Measurements from ENCODE around the gene COPS7A.

DNA sequence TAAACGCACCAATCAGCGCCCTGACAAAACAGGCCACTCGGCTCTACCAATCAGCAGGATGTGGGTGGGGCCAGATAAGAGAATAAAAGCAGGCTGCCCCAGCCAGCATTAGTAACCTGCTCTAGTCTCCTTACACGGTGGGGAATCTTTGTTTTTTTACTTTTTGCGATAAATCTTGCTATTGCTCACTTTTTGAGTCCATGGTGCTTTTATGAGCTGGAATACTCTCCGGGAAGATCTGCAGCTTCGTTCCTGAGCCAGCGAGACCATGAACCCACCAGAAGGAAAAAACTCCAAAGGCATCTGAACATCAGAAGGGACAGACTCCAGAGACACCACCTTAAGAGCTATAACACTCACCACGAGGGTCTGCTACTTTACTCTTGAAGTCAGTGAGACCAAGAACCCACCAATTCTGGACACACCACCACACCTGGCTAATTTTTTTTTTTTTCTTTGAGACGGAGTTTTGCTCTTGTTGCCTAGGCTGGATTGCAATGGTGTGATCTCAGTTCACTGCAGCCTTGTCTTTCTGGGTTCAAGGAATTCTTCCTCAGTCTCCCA lies 6.9 kb upstream of the COPS7A start:
- TF ChIP-seq, protein P1, sequence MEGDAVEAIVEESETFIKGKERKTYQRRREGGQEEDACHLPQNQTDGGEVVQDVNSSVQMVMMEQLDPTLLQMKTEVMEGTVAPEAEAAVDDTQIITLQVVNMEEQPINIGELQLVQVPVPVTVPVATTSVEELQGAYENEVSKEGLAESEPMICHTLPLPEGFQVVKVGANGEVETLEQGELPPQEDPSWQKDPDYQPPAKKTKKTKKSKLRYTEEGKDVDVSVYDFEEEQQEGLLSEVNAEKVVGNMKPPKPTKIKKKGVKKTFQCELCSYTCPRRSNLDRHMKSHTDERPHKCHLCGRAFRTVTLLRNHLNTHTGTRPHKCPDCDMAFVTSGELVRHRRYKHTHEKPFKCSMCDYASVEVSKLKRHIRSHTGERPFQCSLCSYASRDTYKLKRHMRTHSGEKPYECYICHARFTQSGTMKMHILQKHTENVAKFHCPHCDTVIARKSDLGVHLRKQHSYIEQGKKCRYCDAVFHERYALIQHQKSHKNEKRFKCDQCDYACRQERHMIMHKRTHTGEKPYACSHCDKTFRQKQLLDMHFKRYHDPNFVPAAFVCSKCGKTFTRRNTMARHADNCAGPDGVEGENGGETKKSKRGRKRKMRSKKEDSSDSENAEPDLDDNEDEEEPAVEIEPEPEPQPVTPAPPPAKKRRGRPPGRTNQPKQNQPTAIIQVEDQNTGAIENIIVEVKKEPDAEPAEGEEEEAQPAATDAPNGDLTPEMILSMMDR (conservative IDR thresholded peaks at IDR 0.05; ENCODE audit: low read depth, low read length) = no peak
- TF ChIP-seq EZH2 (IDR thresholded peaks at IDR 0.05; ENCODE audit: low read length, unreplicated experiment) (no peak), EZH2phosphoT487 (IDR thresholded peaks at IDR 0.05; ENCODE audit: borderline replicate concordance, low read length) (no peak)

Data from PC-3 (cell line).